Left ventricle myocardium inferior (tissue), 1 donor: ENCODE measurements around the gene ARHGAP33. TPM values are rescaled to one million over a fixed set of nuclear protein-coding genes. Genes with fewer than 3 reads are reported as not detected.

ENCODE experiments used
- DNase-seq: peaks from one replicate; pipeline ENCODE4 v3.0.0-alpha.2; 2020
- H3K27ac ChIP-seq: fragments of 200-600 bp; replicated peaks from 2 replicates; pipeline ENCODE4 v1.8.0; 2021
- H3K27me3 ChIP-seq: fragments of 200-600 bp; 2 replicates; pipeline ENCODE4 v1.8.0; 2021; ENCODE audit warnings: low read depth
- H3K36me3 ChIP-seq: fragments of 200-600 bp; 2 replicates; pipeline ENCODE4 v1.8.0; 2021
- H3K4me1 ChIP-seq: fragments of 200-600 bp; 2 replicates; pipeline ENCODE4 v1.8.0; 2021
- H3K4me3 ChIP-seq: fragments of 200-600 bp; 2 replicates; pipeline ENCODE4 v1.8.0; 2021; ENCODE audit warnings: mild to moderate bottlenecking, moderate library complexity
- H3K9me3 ChIP-seq: fragments of 200-600 bp; replicated peaks from 2 replicates; pipeline ENCODE4 v1.8.0; 2021
- CTCF ChIP-seq: fragments of 200-600 bp; IDR thresholded peaks from 2 replicates; pipeline ENCODE4 v1.8.0; 2021; ENCODE audit warnings: antibody characterized with exemption, mild to moderate bottlenecking, borderline replicate concordance
- intact Hi-C: fragments of 100-400 bp; cut with micrococcal nuclease; formaldehyde crosslinking; loops from one replicate; pipeline ENCODE4 v1.11.0; 2022
- total RNA-seq: library from RNA; stranded (reverse); fragmentation: NEBNext Ultra II Directional; extraction: Animal tissue kit (Norgen Biotek cat#: 25700); gene quantifications from one replicate; pipeline ENCODE4 v1.2.1, GENCODE V29; 2021
- donor health status: DM: no; HTN: yes; CAD: no; lungs with severe emphysema.

The ARHGAP33 gene
- total RNA-seq, 1 donor from 2014 or later, result 3.8 TPM

DNA sequence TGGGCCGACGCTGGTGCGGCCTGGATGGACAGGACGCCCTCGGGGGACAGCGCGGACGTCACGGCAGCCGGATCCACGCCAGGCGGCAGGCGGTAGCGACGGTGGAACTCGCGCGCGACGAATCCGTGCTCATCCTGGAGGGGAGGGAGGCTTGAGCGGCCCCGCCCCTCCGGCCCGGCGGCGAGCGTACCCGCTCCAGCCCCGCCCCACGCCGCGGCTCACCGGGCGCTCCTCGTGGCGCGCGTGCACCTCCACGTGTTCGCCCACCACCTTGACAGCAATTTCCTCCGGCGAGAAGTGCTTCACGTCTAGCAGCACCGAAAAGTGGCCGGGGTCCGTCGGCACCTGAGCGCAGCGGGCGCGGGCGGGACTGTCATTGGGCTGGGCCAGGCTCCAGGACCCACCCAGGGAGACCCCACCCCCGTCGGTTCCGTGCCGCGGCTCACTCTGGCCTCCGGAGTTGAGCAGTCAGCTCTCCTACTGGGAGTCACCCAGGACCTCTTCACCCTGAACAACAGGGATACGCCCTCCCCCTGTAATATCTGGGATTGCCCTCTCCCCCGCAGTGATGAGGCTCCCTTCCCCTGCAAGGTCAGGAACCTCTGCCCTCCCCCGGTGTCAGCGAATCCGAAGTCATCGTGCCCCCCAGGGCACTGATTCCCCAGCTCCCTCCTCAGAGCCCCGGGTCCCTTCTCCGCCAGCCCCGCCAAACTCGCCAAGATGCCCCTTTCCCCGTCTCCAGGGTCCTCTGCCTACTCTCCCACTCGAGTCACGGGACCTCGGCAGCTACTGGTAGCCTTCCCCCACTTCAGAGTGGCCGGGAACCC lies 19.6 kb upstream of the ARHGAP33 start:
- Histone ChIP-seq H3K9me3 (no peaks in the 10 kb centered on the region), H3K27ac (peak overlapping the region; percentile 99), H3K4me1 (peaks cover 56% of the 10 kb centered on the region), H3K4me3 (peak overlapping the region; percentile 100), H3K36me3 (peaks cover 19% of the 10 kb centered on the region), H3K27me3 (no peaks in the 10 kb centered on the region)
- no peak for TF ChIP-seq CTCF
- peak; percentile 90 for DNase-seq
- intact Hi-C loops, result no loop called here

GRCh38 chr19:35756377-35757230 lies 18.8 kb upstream of the ARHGAP33 start, which contains the start of gene HSPB6:
TSS of gene HSPB6 (minus strand) at chr19:35757029. CDS start at chr19:35757008, 21 bp downstream.
- intact Hi-C loops, result no loop called here
- peak; percentile 80 for DNase-seq
- H3K36me3 ChIP-seq, result peaks cover 20% of the 10 kb centered on the region
- H3K4me3 ChIP-seq, result peak within 1 kb of the TSS; percentile 100
- H3K27ac ChIP-seq, result peak within 1 kb of the TSS; percentile 99
- TF ChIP-seq CTCF, result no peak
- H3K9me3 ChIP-seq, result no peaks in the 10 kb centered on the region
- H3K27me3 ChIP-seq, result no peaks in the 10 kb centered on the region
- peaks cover 62% of the 10 kb centered on the region for H3K4me1 ChIP-seq

GRCh38 chr19:35757231-35757748 lies 18.1 kb upstream of the ARHGAP33 start:
- peaks cover 24% of the 10 kb centered on the region for H3K36me3 ChIP-seq
- intact Hi-C loops, result no loop called here
- H3K27me3 ChIP-seq, result no peaks in the 10 kb centered on the region
- peaks cover 56% of the 10 kb centered on the region for H3K4me1 ChIP-seq
- peak overlapping the region; percentile 100 for H3K4me3 ChIP-seq
- no peak for TF ChIP-seq CTCF
- no peaks in the 10 kb centered on the region for H3K9me3 ChIP-seq
- peak overlapping the region; percentile 99 for H3K27ac ChIP-seq
- DNase-seq, result peak; percentile 87

DNA sequence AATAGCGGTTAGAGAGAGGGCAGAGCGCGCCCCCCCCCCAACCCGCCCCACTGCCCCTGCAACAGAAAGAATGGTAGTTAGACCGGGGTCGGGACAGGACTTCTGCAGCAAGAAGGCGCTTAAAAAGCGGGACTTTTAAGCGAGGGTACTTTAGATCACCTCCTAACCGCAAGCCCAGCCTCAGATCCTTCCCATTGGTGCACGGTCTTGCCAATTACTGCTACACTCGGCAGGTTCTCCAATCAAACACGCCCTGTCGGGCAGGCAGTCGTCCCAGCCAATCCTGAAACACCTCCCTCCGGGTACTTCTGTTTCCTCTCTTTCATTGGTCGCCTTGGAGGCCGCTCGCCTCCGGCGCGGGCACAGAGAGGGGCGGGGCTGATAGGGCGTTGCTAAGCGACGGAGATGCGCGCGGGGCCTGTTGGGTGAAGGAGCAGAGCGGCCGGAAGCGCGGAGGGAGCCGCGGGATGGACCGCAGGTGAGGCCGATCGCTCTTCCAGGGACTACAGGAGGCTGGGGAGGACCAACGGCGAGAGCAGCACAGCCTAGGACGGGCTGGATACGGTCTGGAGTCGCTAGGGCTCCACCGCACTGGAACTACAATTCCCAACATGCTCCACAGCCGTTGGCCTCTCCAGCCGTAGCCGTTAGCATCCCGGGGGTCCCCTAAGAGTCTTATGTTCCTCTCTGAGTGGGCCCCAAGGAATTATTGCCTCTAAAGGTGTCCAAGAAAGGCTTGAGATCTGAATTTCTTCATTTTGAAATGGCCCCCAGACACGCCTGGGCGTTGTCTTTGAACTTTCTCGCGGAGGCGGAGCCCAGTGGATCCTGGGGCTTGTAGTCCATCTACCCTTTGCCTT lies 17.4 kb upstream of the ARHGAP33 start, which contains the start of gene PROSER3:
Gene PROSER3 (plus strand): TSS at position 428 of the 860 bp plus-strand sequence. CDS start 40 bp downstream, at position 468.
- H3K4me3 ChIP-seq, result peak within 1 kb of the TSS; percentile 100
- no peak for TF ChIP-seq CTCF
- peak within 1 kb of the TSS; percentile 99 for H3K27ac ChIP-seq
- peak; percentile 97 for DNase-seq
- H3K36me3 ChIP-seq, result peaks cover 24% of the 10 kb centered on the region
- peaks cover 56% of the 10 kb centered on the region for H3K4me1 ChIP-seq
- intact Hi-C loops, result no loop called here
- no peaks in the 10 kb centered on the region for H3K9me3 ChIP-seq
- H3K27me3 ChIP-seq, result no peaks in the 10 kb centered on the region
